Spleen (tissue), 7 donors: ENCODE measurements around the gene PRELID3B.

ENCODE experiments used
- POLR2AphosphoS5 ChIP-seq, 3 donors: sonication (generic); formaldehyde crosslinking; IDR thresholded peaks; one replicate each; pipeline ENCODE4 v1.5.1; 2017; ENCODE audit warnings: antibody characterized with exemption in 3 of 3
- TF ChIP-seq, protein P1 (sequence below), 11 experiments: fragments of 200-600 bp in 7 of 11; fragments of 450-650 bp in 4 of 11; sonication (generic) in 4 of 11; IDR thresholded peaks in 8 of 11; conservative IDR thresholded peaks in 3 of 11; 1 replicate in 7 of 11; 2 replicates in 4 of 11; pipeline versions ENCODE4 v1.4.0 to v1.8.0; 2016 to 2021; ENCODE audit warnings: antibody characterized with exemption in 11 of 11, inconsistent platforms in 4 of 11, mild to moderate bottlenecking in 1 of 11
- donor health status: DM: no; HTN: no; CAD: no; lungs with moderate emphysema.
- donor health status: DM: no; HTN: no; CAD: no.
- donor health status: DM: no; HTN: no; CAD: no.

DNA sequence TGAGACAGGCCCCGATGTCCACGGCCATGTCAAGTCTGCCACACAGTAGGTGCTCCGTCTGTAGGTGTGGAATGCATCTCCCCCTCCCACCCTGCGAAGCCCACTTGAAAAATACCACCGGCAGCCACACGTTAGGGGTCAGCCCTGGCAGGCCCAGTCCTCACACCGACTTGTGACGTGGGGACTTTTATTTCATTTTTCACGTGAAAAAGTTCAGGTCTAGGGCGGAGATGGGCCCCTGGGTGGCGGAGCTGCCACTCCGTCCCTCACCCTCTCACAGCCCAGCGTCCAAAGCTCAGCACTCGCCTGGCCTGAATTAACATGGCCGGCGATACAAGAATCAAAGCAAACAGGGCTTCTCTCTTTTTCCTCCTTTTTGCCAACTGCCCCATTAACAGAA is 27.2 kb downstream of the PRELID3B start:
- TF ChIP-seq, protein P1, sequence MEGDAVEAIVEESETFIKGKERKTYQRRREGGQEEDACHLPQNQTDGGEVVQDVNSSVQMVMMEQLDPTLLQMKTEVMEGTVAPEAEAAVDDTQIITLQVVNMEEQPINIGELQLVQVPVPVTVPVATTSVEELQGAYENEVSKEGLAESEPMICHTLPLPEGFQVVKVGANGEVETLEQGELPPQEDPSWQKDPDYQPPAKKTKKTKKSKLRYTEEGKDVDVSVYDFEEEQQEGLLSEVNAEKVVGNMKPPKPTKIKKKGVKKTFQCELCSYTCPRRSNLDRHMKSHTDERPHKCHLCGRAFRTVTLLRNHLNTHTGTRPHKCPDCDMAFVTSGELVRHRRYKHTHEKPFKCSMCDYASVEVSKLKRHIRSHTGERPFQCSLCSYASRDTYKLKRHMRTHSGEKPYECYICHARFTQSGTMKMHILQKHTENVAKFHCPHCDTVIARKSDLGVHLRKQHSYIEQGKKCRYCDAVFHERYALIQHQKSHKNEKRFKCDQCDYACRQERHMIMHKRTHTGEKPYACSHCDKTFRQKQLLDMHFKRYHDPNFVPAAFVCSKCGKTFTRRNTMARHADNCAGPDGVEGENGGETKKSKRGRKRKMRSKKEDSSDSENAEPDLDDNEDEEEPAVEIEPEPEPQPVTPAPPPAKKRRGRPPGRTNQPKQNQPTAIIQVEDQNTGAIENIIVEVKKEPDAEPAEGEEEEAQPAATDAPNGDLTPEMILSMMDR (IDR thresholded peaks at IDR 0.05 in 8 of 11, conservative IDR thresholded peaks at IDR 0.05 in 3 of 11) = no peak
- TF ChIP-seq POLR2AphosphoS5 (IDR thresholded peaks at IDR 0.05) = no peak
